GM12872 (cell line): Measurements from ENCODE around the gene PKP3.

ENCODE experiments used
- TF ChIP-seq, protein P1 (sequence below): IDR thresholded peaks from 3 replicates; pipeline ENCODE4 v1.5.1; 2011; ENCODE audit warnings: low read depth, mild to moderate bottlenecking, low read length, moderate library complexity; ENCODE audit not compliant: insufficient read depth

PKP3 gene

DNA sequence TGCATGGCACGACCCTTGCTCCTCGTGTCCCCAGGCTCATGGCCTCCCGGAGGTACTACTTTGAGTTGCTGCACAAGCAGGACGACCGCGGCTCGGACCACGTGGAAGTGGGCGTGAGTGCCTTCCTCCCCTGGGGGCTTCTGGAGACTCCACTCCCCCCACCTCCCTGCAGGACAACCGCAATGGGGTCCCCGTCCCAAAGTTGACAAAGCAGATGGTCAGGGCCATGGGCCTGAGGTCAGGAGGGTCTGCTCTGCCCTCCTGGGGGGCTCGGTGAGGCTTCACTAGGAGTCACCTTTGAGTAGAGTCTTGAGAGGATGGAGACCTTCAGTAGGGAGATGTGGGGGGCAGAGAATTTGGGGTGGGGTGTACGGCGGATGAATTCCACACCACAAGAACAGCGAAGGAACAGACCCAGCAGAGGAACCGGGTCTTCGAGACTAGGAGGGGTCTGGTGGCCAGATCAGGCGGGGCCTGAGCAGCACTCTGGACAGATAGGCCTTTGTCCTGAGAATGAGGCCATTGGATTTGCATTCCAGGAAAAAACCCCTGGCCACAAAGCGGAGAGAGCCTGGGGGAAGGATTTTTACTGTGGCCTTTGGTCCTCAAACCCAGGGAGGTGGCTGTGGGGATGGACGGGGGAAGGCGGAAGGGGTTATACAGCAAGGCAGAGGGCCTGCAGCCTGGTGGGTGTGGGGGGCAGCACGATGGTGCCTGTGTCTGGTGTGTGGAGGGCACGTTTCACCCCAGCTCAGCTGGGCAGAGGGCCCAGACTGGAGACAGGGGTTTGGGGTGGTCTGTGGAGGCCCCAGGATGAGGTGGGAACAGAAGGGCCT, 20.1 kb upstream of the PKP3 start:
- TF ChIP-seq, protein P1, sequence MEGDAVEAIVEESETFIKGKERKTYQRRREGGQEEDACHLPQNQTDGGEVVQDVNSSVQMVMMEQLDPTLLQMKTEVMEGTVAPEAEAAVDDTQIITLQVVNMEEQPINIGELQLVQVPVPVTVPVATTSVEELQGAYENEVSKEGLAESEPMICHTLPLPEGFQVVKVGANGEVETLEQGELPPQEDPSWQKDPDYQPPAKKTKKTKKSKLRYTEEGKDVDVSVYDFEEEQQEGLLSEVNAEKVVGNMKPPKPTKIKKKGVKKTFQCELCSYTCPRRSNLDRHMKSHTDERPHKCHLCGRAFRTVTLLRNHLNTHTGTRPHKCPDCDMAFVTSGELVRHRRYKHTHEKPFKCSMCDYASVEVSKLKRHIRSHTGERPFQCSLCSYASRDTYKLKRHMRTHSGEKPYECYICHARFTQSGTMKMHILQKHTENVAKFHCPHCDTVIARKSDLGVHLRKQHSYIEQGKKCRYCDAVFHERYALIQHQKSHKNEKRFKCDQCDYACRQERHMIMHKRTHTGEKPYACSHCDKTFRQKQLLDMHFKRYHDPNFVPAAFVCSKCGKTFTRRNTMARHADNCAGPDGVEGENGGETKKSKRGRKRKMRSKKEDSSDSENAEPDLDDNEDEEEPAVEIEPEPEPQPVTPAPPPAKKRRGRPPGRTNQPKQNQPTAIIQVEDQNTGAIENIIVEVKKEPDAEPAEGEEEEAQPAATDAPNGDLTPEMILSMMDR = no peak

DNA sequence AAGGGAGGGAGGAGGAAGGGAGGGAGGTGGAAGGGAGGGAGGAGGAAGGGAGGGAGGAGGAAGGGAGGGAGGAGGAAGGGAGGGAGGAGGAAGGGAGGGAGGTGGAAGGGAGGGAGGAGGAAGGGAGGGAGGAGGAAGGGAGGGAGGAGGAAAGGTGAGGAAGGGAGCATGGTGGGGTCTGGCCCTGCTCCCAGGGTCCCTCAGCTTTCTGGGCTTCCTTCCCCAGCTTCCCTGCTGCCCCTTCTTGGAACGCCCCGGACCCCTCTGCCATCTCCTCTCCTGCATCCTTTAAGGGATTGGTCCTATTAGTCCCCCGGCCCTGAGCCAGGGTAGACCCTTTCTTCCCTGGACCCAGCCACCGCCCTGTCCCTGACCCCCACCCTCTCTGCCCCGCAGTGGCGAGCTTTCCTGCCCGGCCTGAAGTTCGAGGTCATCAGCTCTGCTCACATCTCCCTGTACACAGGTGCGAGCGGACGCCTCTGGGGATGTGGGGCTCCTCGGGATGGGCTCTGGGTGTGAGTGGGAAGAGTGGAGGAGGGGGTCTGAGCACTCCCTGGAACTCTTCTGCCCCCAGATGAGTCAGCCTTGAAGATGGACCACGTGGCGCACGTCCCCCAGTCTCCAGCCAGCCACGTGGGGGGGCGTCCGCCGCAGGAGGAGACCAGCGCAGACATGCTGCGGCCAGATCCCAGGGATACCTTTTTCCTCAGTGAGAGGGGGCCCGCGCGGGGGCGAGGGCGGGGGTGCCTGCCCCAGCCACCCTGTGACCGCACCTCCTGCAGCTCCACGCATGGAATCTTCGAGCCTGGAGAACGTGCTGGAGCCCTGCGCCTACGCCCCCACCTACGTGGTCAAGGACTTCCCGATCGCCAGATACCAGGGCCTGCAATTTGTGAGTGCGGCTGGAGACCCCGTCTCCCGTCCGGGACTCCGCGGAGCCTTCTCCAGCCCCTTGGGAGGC, 18.7 kb upstream of the PKP3 start:
- TF ChIP-seq, protein P1 = no peak

DNA sequence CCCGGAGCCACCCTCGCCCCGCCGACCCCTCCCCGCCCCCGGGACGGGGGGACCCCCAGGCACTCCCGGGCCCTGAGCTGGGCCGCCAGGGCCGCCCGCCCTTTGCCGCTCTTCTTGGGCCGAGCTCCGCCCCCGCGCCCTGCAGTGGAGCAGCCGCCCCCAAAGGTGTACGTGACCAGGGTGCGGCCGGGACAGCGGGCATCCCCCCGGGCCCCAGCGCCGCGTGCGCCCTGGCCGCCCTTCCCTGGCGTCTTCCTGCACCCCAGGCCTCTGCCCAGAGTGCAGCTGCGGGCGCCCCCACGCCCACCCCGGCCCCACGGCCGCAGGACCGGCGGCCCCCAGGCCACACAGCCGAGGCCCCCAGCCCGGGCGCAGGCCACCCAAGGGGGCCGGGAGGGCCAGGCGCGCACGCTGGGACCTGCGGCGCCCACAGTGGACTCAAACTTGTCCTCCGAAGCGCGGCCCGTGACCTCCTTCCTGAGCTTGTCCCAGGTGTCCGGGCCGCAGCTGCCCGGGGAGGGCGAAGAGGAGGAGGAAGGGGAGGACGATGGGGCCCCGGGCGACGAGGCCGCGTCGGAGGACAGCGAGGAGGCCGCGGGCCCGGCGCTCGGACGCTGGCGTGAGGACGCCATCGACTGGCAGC, 17.4 kb upstream of the PKP3 start:
- TF ChIP-seq, protein P1 = no peak

DNA sequence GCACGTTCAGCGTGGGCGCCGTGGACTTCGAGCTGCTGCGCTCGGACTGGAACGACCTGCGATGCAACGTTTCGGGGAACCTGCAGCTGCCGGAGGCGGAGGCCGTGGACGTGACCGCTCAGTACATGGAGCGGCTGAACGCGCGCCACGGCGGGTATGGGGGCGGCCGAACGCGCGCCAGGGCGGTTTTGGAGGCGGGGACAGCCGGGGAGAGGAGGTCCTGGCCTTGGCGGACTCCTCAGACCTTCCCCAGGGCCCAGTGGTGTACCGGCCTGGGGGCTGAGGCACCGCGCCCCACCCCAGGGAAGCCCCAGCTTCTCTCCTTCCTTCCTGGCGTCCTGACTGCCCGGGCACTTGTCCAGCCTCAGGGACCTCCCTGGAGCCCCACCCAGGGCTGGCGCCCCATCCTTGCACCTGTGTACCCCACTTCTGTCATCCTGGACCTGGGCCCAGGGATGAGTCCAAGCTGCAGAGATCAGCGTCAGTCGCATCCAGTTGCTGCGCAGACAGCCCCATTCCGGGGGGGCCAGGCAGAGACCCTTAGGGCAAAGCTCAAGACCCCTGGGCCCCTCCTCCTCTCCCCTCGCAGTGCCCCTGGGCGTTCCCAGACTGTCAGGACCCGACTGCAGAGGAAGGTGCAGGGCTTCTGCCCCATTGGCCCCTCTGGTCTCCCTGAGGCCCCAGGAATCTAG, 16.7 kb upstream of the PKP3 start:
- TF ChIP-seq, protein P1 = no peak

DNA sequence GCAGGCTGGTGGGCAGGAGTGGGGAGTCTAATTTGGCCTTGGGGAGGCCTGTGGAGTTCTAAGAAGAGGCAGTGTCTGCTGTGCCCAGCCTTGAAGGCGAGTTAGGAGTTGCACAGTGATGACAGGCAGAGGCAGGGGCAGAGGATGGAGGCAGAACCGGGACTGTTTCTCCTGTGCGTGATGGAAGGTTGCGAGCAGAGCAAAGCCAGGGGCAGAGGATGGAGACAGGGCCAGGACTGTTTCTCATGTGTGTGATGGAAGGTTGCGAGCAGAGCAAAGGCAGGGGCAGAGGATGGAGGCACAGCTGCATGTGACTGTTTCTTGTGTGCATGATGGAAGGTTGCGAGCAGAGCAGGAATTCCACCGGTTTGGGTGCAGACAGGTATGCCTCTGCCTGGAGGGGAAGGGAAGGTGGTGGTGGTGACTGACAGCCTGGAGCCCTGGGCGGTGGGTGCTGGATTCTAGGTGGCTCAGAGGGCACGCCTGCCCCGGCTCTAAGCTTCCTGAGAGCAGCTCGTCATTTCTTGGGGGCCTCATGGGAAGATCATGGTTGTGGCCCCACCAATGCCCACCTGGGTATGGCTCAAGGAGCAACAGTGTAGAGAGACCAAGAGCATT, 16.0 kb upstream of the PKP3 start:
- TF ChIP-seq, protein P1 = no peak

DNA sequence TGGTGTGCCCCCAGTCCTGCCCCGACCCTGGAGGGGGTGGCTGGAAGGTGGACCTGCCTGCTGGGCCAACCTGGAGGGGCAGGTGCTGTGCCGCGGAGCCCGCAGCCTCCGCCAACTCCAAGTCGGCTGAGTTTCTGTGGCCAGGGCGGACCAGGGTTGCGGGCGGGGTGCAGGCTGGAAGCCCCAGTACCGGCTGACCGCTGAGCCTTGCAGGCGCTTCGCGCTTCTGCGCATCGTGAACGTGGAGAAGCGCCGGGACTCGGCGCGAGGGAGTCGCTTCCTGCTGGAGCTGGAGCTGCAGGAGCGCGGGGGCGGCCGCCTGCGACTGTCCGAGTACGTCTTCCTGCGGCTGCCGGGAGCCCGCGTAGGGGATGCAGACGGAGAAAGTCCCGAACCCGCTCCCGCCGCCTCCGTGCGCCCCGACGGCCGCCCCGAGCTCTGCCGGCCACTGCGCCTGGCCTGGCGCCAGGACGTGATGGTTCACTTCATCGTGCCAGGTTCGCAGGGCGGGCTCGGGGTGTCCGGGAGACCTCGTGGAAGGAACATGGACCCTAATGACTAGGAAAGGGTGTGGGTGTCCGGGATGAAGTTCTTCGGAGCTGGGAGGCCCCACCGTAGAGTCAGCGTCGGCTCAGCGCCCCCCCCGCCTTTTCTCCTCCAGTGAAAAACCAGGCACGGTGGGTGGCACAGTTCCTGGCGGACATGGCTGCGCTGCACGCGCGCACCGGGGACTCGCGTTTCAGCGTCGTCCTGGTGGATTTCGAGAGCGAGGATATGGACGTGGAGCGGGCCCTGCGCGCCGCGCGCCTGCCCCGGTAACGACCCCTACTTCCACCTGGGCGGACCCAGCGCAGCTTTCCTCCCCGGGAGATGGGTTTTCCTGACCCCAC, 14.6 kb upstream of the PKP3 start:
- TF ChIP-seq, protein P1 = no peak
